Transverse colon (tissue), 4 donors: ENCODE data around the gene LHFPL6. TPM values are rescaled to one million over a fixed set of nuclear protein-coding genes. Genes with fewer than 3 reads are reported as not detected.

Experiments
- DNase-seq: peaks from one replicate; pipeline ENCODE4 v3.0.0-alpha.2; 2019
- H3K27ac ChIP-seq, 4 donors: fragments of 200-600 bp; sonication (generic); 2 replicates each; pipeline ENCODE4 v1.5.1; 2016 to 2018; ENCODE audit warnings: inconsistent platforms in 4 of 4
- H3K27me3 ChIP-seq: fragments of 200-600 bp; sonication (generic); 2 replicates; pipeline ENCODE4 v1.5.1; 2017; ENCODE audit warnings: inconsistent platforms
- H3K36me3 ChIP-seq, 4 donors: fragments of 200-600 bp; sonication (generic); 2 replicates each; pipeline ENCODE4 v1.5.1; 2017 to 2019; ENCODE audit warnings: inconsistent platforms in 4 of 4
- H3K4me1 ChIP-seq, 4 donors: fragments of 200-600 bp; sonication (generic); 2 replicates each; pipeline ENCODE4 v1.5.1; 2017 to 2020; ENCODE audit warnings: inconsistent platforms in 4 of 4
- H3K4me3 ChIP-seq, 4 donors: fragments of 200-600 bp; sonication (generic); 1 replicate in 1 of 4; 2 replicates in 3 of 4; pipeline versions ENCODE4 v1.5.1 to v1.6.1; 2017 to 2019; ENCODE audit warnings: inconsistent platforms in 4 of 4
- H3K9me3 ChIP-seq, 2 donors: fragments of 200-600 bp; sonication (generic); 2 replicates each; pipeline ENCODE4 v1.5.1; 2017 to 2019; ENCODE audit warnings: inconsistent platforms in 2 of 2
- CTCF ChIP-seq, 5 experiments: fragments of 200-600 bp in 3 of 5; fragments of 450-650 bp in 2 of 5; sonication (generic) in 3 of 5; IDR thresholded peaks; 1 replicate in 2 of 5; 2 replicates in 3 of 5; pipeline ENCODE4 v1.5.1; 2016 to 2017; ENCODE audit warnings: antibody characterized with exemption in 5 of 5, inconsistent platforms in 3 of 5, mild to moderate bottlenecking in 2 of 5, moderate library complexity in 1 of 5
- EP300 ChIP-seq: sonication (generic); formaldehyde crosslinking; IDR thresholded peaks from one replicate; pipeline ENCODE4 v1.6.1; 2017; ENCODE audit warnings: antibody characterized with exemption, low read depth
- POLR2A ChIP-seq: fragments of 450-650 bp; IDR thresholded peaks from one replicate; pipeline ENCODE4 v1.6.1; 2016; ENCODE audit warnings: antibody characterized with exemption, mild to moderate bottlenecking, moderate library complexity
- POLR2AphosphoS5 ChIP-seq, 3 donors: sonication (generic); formaldehyde crosslinking; IDR thresholded peaks; one replicate each; pipeline ENCODE4 v1.6.1; 2016; ENCODE audit warnings: antibody characterized with exemption in 3 of 3
- WGBS, 2 donors: methylation state at CpG; one replicate each; pipeline ENCODE4 v1.1.5; 2018; ENCODE audit warnings: low coverage in 1 of 2; 5-methylcytosine and 5-hydroxymethylcytosine counted together
- in situ Hi-C, 4 donors: fragments of 200-750 bp; cut with MboI; loops; one replicate each; pipeline versions ENCODE4 v1.15.0 to v1.15.1; 2017; ENCODE audit warnings: low sequenced_read_pairs in 3 of 4, low pct_ligation_motif_present in 1 of 4, low pct_unique_long_range_greater_than_20kb in 1 of 4
- intact Hi-C: fragments of 100-400 bp; cut with DNase I; formaldehyde crosslinking; loops from one replicate; pipeline ENCODE4 v1.15.1; 2023; ENCODE audit warnings: low total_unique reads
- total RNA-seq, 4 donors: library from RNA; depleted of rRNA; stranded (reverse); fragments of >200 nt; gene quantifications; one replicate each; pipeline ENCODE4 v1.1.0, GENCODE V29; 2016

Gene LHFPL6
- total RNA-seq, 4 donors from 2014 or later, result 4.2 to 18.6 (median 9.3) TPM

- Histone ChIP-seq H3K4me3 (no peak overlapping the region), H3K36me3 (no peaks in the 10 kb centered on the region), H3K27me3 (no peaks in the 10 kb centered on the region), H3K27ac (no peak overlapping the region), H3K4me1 (peaks cover 0 to 20% (median 2%) of the 10 kb centered on the region in 4 donors), H3K9me3 (no peaks in the 10 kb centered on the region)
- WGBS, 2 donors, result 85 to 87% methylated on average over 3 of the region's 3 CpGs
- intact Hi-C loops, result loop anchor here (10.0 kb wide), 1 partner anchor 203 kb away; no protein-coding TSS in a partner anchor
- DNase-seq, result no peak
- in situ Hi-C loops, result no loop called here
- TF ChIP-seq POLR2AphosphoS5 (IDR thresholded peaks at IDR 0.05) (no peak), CTCF (IDR thresholded peaks at IDR 0.05) (no peak), EP300 (no peak), POLR2A (no peak)
These were observed 191.5 kb downstream of the LHFPL6 start for GRCh38 chr13:39411511-39411910.

- peaks cover 0 to 20% (median 0%) of the 10 kb centered on the region in 4 donors for H3K4me1 ChIP-seq
- DNase-seq, result no peak
- H3K27me3 ChIP-seq, result no peaks in the 10 kb centered on the region
- no peak overlapping the region for H3K4me3 ChIP-seq
- TF ChIP-seq POLR2A (no peak), CTCF (IDR thresholded peaks at IDR 0.05) (no peak), POLR2AphosphoS5 (IDR thresholded peaks at IDR 0.05) (no peak), EP300 (no peak)
- 73 to 89% methylated on average over 5 of the region's 5 CpGs for WGBS, 2 donors
- no peaks in the 10 kb centered on the region for H3K36me3 ChIP-seq
- H3K27ac ChIP-seq, result peak overlapping the region in 2 of 4 donors; percentile 23 to 65
- intact Hi-C loops (loop anchor here (10.0 kb wide), 1 partner anchor 204 kb away; no protein-coding TSS in a partner anchor), in situ Hi-C loops (no loop called here)
- H3K9me3 ChIP-seq, result no peaks in the 10 kb centered on the region
These were observed 192.0 kb downstream of the LHFPL6 start for GRCh38 chr13:39410964-39411363.

- intact Hi-C loops, result loop anchor here (10.0 kb wide), 1 partner anchor 205 kb away; no protein-coding TSS in a partner anchor
These were observed 192.7 kb downstream of the LHFPL6 start for GRCh38 chr13:39410096-39410901.

More at GRCh38 chr13:39410096-39410901, 192.7 kb downstream of the LHFPL6 start:
- no peak for TF ChIP-seq EP300
- no peak for TF ChIP-seq CTCF (IDR thresholded peaks at IDR 0.05)
- TF ChIP-seq POLR2A, result no peak
- no peak for TF ChIP-seq POLR2AphosphoS5 (IDR thresholded peaks at IDR 0.05)
- H3K36me3 ChIP-seq, result no peaks in the 10 kb centered on the region
- no peak overlapping the region for H3K4me3 ChIP-seq
- H3K27me3 ChIP-seq, result no peaks in the 10 kb centered on the region
- peak overlapping the region in 3 of 4 donors; percentile 19 to 65 (median 23) for H3K27ac ChIP-seq
- no peaks in the 10 kb centered on the region for H3K9me3 ChIP-seq
- WGBS, 2 donors, result 60 to 68% methylated on average over 2 of the region's 2 CpGs
- in situ Hi-C loops, result no loop called here
- DNase-seq, result no peak
- peaks cover 0 to 14% (median 0%) of the 10 kb centered on the region in 4 donors for H3K4me1 ChIP-seq
